Neural cell (in vitro differentiated cells): ENCODE data around the gene CHD9NB. TPM values are rescaled to one million over a fixed set of nuclear protein-coding genes. Genes with fewer than 3 reads are reported as not detected.

Experiments used
- H2AFZ ChIP-seq: fragments of 200-600, 300-800 bp; sonication (generic), shearing (Covaris generic); 2 replicates; pipeline ENCODE4 v1.6.0; 2014; ENCODE audit warnings: low read depth, mild to moderate bottlenecking, antibody characterized with exemption, low read length, moderate library complexity
- H3F3A ChIP-seq: fragments of 200-600 bp; shearing (Covaris generic); 2 replicates; pipeline ENCODE4 v1.6.1; 2016; ENCODE audit warnings: mild to moderate bottlenecking, moderate library complexity, mixed read lengths, antibody characterized with exemption, low read length; ENCODE audit not compliant: insufficient read depth, poor library complexity, severe bottlenecking
- H3K27ac ChIP-seq: fragments of 200-600, 300-800 bp; sonication (generic), shearing (Covaris generic); 2 replicates; pipeline ENCODE4 v1.5.1; 2014; ENCODE audit warnings: mild to moderate bottlenecking, low read length, moderate library complexity
- H3K27me3 ChIP-seq: fragments of 300-800, 200-600 bp; sonication (generic), shearing (Covaris generic); 2 replicates; pipeline ENCODE4 v1.6.0; 2014; ENCODE audit warnings: mild to moderate bottlenecking, low read depth, low read length, moderate library complexity; ENCODE audit not compliant: insufficient read depth
- H3K36me3 ChIP-seq: fragments of 300-800, 200-600 bp; sonication (generic), shearing (Covaris generic); 2 replicates; pipeline ENCODE4 v1.5.1; 2014; ENCODE audit warnings: mild to moderate bottlenecking, antibody characterized with exemption, low read length, moderate library complexity; ENCODE audit not compliant: insufficient read depth
- H3K4me2 ChIP-seq: fragments of 300-800, 200-600 bp; sonication (generic), shearing (Covaris generic); 2 replicates; pipeline ENCODE4 v1.6.0; 2014; ENCODE audit warnings: mild to moderate bottlenecking, low read length
- H3K4me3 ChIP-seq: fragments of 300-800, 200-600 bp; sonication (generic), shearing (Covaris generic); 2 replicates; pipeline ENCODE4 v1.5.1; 2014; ENCODE audit warnings: mild to moderate bottlenecking, low read length, moderate library complexity
- H3K79me2 ChIP-seq: fragments of 200-600 bp; shearing (Covaris generic); replicated peaks from 2 replicates; pipeline ENCODE4 v1.6.0; 2014; ENCODE audit warnings: mild to moderate bottlenecking, low read length, moderate library complexity; ENCODE audit not compliant: insufficient read depth
- H3K9ac ChIP-seq: fragments of 300-800, 200-600 bp; sonication (generic), shearing (Covaris generic); 2 replicates; pipeline ENCODE4 v1.6.1; 2016; ENCODE audit warnings: mild to moderate bottlenecking, low read length, mixed read lengths
- H3K9me2 ChIP-seq: fragments of 200-600 bp; shearing (Covaris generic); 2 replicates; pipeline ENCODE4 v1.6.1; 2016; ENCODE audit warnings: mild to moderate bottlenecking, low read length, mixed read lengths; ENCODE audit not compliant: insufficient read depth
- H3K9me3 ChIP-seq: fragments of 200-600, 300-800 bp; sonication (generic), shearing (Covaris generic); 2 replicates; pipeline ENCODE4 v1.6.1; 2016; ENCODE audit warnings: mild to moderate bottlenecking, mixed run types, low read length, moderate library complexity, mixed read lengths
- H4K20me1 ChIP-seq: fragments of 200-600 bp; shearing (Covaris generic); 2 replicates; pipeline ENCODE4 v1.6.1; 2016; ENCODE audit warnings: mild to moderate bottlenecking, mixed run types; ENCODE audit not compliant: insufficient read depth
- EP300 ChIP-seq: fragments of 450-650 bp; conservative IDR thresholded peaks from 2 replicates; pipeline ENCODE4 v1.6.1; 2014; ENCODE audit warnings: antibody characterized with exemption, mild to moderate bottlenecking, moderate library complexity; ENCODE audit not compliant: poor library complexity, severe bottlenecking
- EZH2 ChIP-seq: fragments of 200-600, 300-800 bp; shearing (Covaris generic), sonication (generic); IDR thresholded peaks from 2 replicates; pipeline ENCODE4 v1.6.1; 2014; ENCODE audit warnings: antibody characterized with exemption, low read length, borderline replicate concordance, mild to moderate bottlenecking; ENCODE audit not compliant: insufficient read depth, poor library complexity, severe bottlenecking
- MXI1 ChIP-seq: fragments of 450-650 bp; conservative IDR thresholded peaks from 2 replicates; pipeline ENCODE4 v1.6.1; 2014; ENCODE audit warnings: antibody characterized with exemption, mild to moderate bottlenecking; ENCODE audit not compliant: poor library complexity, severe bottlenecking
- POLR2AphosphoS5 ChIP-seq: IDR thresholded peaks from 2 replicates; pipeline ENCODE4 v1.6.1; 2012
- RAD21 ChIP-seq: fragments of 450-650 bp; conservative IDR thresholded peaks from 2 replicates; pipeline ENCODE4 v1.6.1; 2014; ENCODE audit warnings: antibody characterized with exemption, mild to moderate bottlenecking, moderate library complexity
- SMC3 ChIP-seq: fragments of 450-650 bp; conservative IDR thresholded peaks from 2 replicates; pipeline ENCODE4 v1.6.1; 2014; ENCODE audit warnings: antibody characterized with exemption, mild to moderate bottlenecking, moderate library complexity; ENCODE audit not compliant: poor library complexity
- TAF1 ChIP-seq: IDR thresholded peaks from 2 replicates; pipeline ENCODE4 v1.6.1; 2012; ENCODE audit warnings: low read depth
- polyA plus RNA-seq: library from polyadenylated mRNA; depleted of rRNA; stranded (reverse); fragments of >200 nt; gene quantifications from 2 replicates; pipeline ENCODE4 v1.2.3, GENCODE V29; 2014
- TF ChIP-seq, protein P1 (sequence below): IDR thresholded peaks from 2 replicates; pipeline ENCODE4 v1.6.1; 2012; ENCODE audit warnings: borderline replicate concordance
- TF ChIP-seq, protein P2 (sequence below): fragments of 450-650 bp; IDR thresholded peaks from 2 replicates; pipeline ENCODE4 v1.5.1; 2014; ENCODE audit warnings: antibody characterized with exemption, mild to moderate bottlenecking, moderate library complexity; ENCODE audit not compliant: poor library complexity, severe bottlenecking

CHD9NB gene
- polyA plus RNA-seq, 1 donor from 2014 or later, result 0.17 TPM

DNA sequence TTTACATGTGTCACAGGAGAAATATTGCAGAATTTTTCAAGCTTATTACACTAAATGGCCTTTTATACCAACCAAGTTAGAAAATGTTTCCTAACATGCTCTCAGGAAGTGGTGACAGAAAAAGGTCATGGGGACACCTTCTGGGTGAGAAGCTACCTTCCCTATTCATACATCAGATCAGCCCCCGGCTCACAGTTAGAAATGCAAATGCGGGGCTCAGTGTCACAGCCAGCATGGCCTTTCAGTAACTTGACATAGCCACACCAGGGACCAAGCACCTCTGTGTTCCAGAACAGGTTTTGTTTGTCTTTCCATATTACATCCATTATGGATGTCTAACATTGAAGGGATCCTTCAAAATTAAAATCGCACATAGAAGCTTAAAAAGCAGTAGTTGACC, 59.5 kb downstream of the CHD9NB start:
- H3K4me2 ChIP-seq, result no peak overlapping the region
- no peaks in the 10 kb centered on the region for H3K9me2 ChIP-seq
- no peaks in the 10 kb centered on the region for H4K20me1 ChIP-seq
- H3K36me3 ChIP-seq, result no peaks in the 10 kb centered on the region
- no peak overlapping the region for H2AFZ ChIP-seq
- H3K9ac ChIP-seq, result no peak overlapping the region
- no peak for TF ChIP-seq EZH2
- TF ChIP-seq, protein P1, sequence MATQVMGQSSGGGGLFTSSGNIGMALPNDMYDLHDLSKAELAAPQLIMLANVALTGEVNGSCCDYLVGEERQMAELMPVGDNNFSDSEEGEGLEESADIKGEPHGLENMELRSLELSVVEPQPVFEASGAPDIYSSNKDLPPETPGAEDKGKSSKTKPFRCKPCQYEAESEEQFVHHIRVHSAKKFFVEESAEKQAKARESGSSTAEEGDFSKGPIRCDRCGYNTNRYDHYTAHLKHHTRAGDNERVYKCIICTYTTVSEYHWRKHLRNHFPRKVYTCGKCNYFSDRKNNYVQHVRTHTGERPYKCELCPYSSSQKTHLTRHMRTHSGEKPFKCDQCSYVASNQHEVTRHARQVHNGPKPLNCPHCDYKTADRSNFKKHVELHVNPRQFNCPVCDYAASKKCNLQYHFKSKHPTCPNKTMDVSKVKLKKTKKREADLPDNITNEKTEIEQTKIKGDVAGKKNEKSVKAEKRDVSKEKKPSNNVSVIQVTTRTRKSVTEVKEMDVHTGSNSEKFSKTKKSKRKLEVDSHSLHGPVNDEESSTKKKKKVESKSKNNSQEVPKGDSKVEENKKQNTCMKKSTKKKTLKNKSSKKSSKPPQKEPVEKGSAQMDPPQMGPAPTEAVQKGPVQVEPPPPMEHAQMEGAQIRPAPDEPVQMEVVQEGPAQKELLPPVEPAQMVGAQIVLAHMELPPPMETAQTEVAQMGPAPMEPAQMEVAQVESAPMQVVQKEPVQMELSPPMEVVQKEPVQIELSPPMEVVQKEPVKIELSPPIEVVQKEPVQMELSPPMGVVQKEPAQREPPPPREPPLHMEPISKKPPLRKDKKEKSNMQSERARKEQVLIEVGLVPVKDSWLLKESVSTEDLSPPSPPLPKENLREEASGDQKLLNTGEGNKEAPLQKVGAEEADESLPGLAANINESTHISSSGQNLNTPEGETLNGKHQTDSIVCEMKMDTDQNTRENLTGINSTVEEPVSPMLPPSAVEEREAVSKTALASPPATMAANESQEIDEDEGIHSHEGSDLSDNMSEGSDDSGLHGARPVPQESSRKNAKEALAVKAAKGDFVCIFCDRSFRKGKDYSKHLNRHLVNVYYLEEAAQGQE, result no peak
- no peak for TF ChIP-seq SMC3
- no peak for TF ChIP-seq MXI1
- TF ChIP-seq, protein P2, sequence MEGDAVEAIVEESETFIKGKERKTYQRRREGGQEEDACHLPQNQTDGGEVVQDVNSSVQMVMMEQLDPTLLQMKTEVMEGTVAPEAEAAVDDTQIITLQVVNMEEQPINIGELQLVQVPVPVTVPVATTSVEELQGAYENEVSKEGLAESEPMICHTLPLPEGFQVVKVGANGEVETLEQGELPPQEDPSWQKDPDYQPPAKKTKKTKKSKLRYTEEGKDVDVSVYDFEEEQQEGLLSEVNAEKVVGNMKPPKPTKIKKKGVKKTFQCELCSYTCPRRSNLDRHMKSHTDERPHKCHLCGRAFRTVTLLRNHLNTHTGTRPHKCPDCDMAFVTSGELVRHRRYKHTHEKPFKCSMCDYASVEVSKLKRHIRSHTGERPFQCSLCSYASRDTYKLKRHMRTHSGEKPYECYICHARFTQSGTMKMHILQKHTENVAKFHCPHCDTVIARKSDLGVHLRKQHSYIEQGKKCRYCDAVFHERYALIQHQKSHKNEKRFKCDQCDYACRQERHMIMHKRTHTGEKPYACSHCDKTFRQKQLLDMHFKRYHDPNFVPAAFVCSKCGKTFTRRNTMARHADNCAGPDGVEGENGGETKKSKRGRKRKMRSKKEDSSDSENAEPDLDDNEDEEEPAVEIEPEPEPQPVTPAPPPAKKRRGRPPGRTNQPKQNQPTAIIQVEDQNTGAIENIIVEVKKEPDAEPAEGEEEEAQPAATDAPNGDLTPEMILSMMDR, result no peak
- TF ChIP-seq RAD21, result no peak
- TF ChIP-seq POLR2AphosphoS5, result no peak
- no peak for TF ChIP-seq TAF1
- TF ChIP-seq EP300, result no peak
- no peak overlapping the region for H3K4me3 ChIP-seq
- no peak overlapping the region for H3K27ac ChIP-seq
- no peaks in the 10 kb centered on the region for H3K27me3 ChIP-seq
- H3K79me2 ChIP-seq, result no peaks in the 10 kb centered on the region
- no peaks in the 10 kb centered on the region for H3K9me3 ChIP-seq
- no peaks in the 10 kb centered on the region for H3F3A ChIP-seq

DNA sequence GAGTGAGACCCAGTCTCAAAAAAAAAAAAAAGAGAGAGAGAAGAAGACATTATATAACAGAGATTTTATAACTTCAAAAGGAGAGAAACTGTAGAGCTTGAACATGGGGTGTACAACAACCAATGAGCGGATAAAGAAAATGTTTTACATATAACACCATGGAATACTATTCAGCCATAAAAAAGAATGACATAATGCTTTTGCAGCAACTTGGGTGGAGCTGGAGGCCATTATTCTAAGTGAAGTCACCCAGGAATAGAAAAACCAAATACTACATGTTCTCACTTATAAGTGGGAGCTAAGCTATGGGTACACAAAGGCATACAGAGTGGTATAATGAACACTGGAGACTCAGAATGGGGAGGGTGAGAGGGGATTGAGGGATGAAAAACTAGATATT, 61.1 kb downstream of the CHD9NB start:
- Histone ChIP-seq H4K20me1 (no peaks in the 10 kb centered on the region), H3F3A (no peaks in the 10 kb centered on the region), H3K9ac (no peak overlapping the region), H3K27ac (no peak overlapping the region), H3K36me3 (no peaks in the 10 kb centered on the region), H3K9me2 (no peaks in the 10 kb centered on the region), H3K27me3 (no peaks in the 10 kb centered on the region), H3K4me3 (no peak overlapping the region), H3K9me3 (no peaks in the 10 kb centered on the region), H3K79me2 (no peaks in the 10 kb centered on the region), H2AFZ (no peak overlapping the region), H3K4me2 (no peak overlapping the region)
- no peak for TF ChIP-seq RAD21
- TF ChIP-seq, protein P1, result no peak
- no peak for TF ChIP-seq EZH2
- no peak for TF ChIP-seq POLR2AphosphoS5
- TF ChIP-seq, protein P2, result no peak
- TF ChIP-seq EP300, result no peak
- TF ChIP-seq MXI1, result no peak
- TF ChIP-seq SMC3, result no peak
